GM19455 (cell line): Measurements from ENCODE around the gene ANGPTL7.

Source experiments
- ATAC-seq: cut with Tn5 transposase; IDR thresholded peaks from one replicate; pipeline ENCODE4 v1.9.1; 2021; ENCODE audit not compliant: unreplicated experiment

The ANGPTL7 gene

DNA sequence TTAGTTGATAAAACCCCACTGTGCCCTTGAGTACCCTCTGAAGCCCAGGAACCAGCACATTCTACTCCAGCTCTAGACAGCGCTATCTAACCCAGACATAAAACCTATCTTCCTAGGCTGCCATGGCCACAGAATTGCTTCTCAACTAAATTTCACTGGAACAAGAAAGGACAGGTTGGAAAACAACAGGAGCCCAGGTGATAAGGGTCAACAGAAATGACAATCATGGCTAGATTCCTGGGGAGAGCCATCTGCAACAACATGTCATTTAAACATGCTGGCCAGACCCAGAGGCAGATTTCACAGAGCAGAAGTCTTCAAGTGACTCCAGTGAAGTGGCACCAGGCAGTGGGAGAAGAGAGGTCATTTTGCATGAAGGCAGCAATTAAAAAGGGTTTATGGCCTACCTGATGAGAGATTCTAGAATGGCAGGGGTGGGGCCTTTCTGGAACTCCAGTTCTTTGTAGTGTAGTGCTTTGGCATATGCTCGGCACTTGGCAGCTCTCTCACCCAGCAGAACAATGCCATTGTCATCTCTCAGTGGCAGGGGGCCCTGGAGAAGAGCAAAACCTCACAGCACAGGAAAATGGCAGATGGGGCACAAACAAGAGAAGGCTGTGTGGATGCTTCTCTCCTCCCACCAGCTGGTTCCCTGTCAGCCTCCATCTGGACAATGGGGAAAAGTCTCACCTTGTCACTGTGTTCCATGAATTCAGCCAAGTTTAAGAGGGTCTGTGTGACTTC, 9.9 kb downstream of the ANGPTL7 start:
- ATAC-seq, result no peak

GRCh38 chr1:11204396-11205190, 15.4 kb downstream of the ANGPTL7 start:
- ATAC-seq, result no peak

DNA sequence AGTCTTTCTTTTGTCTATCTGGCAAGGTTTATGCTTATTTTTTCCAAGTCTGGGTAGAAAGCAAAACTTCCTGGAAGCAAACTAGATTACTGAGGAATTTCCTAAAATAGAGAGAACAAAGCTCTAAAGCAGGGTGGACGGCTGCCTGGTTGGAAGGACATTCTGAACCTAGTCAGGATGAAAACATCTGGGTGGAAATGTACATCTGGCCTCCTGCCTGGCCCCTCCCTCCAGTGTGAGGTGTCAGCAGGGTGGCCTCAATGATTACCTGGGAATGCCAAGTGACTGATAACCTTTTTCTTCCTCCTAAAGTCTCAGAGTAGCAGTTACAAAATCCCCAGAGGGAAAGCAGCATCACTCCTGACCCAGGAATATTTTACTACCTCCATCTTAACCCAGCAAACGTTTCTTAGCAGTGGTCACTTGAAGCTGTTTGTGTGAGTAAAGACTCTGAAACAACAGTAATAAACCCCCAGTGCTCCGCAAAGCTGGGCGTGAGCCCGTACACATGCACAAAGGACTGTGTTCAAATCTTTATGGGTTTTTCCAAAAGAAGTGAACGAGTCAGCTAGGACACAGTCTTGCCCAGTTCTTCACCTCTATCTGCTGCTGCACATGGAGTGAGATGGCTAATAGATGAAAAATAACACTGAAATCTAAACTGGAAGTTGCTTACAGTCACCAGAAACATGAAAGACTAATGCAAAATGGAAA, 18.9 kb downstream of the ANGPTL7 start:
- ATAC-seq, result no peak

DNA sequence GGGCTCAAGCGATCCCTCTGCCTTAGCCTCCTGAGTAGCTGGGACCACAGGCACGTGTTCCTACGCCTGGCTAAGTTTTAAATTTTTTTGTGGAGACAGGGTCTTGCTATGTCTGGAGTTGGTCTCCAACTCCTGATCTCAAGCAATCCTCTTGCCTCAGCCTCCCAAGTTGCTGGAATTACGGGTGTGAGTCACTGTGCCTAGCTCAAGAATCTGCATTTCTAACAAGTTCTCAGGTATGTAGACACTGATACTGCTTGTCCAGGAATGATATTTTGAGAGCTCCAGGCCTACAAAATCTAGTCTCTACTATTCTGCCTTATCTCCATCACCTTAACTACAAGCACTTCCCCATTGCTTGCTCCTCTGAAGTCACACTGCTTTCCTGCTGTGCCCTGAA, 22.3 kb downstream of the ANGPTL7 start:
- no peak for ATAC-seq

DNA sequence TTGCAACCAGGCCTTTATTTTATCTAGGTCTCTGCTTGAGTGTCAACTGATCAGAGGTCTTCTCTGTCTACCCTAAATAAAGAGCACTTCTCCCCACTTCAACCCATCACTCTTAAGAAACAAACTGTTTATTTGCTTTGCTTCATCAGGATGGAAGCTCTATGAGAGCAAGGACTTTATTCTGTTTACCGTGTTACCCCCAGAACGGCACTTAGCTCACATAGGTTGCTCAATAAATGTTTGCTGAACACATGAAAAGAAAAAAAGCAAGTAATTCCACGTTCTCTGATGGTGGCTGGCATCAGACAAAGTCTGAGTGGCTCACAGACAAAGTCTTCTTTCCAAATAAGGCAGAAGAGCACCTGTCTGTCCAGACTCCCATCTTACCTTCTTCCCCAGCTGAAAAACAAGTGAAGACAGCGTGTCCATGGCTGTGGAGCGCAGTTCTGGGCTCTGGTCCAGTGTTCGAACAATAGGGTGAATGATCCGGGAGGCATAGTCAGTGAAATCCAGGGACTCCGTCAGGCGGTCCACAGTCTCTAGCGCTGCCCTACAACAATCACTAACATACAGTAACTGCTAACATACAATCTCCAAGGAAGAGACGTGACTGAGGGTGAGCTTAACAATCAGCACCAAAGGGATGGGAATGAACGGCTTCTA, 22.9 kb downstream of the ANGPTL7 start:
- ATAC-seq, result no peak

DNA sequence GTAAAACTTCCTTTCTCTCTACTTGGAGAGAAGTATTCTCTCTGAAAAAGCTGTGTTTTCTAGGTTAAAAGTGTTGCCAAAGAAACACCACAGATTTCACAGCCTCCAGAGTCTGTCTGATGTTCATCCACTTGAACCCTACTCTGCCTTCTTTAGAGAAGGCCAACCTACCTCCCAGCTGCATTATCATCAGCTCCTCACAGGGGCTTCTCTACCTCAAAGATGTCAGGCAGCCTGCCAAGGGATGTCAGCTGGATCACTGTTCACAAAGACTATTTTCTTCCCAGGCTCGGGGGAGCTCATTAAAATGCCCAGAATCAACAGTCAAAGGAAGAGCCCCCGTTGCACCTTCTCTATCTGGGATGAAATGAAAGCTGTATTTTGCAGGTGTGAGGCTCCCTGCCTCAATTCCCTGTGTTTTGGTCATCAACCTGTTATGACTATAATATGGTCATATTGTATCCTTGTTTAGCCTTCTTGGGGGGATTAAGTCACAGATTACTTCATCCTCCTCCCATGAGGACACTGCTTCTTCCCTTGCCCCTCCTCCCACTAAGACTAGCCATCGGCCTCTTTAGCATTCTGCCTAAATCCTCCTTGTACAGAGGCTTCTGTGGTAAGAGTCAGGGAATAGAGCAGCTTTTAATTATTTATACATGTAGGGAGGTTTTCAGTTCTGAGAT, 25.7 kb downstream of the ANGPTL7 start:
- ATAC-seq, result no peak

DNA sequence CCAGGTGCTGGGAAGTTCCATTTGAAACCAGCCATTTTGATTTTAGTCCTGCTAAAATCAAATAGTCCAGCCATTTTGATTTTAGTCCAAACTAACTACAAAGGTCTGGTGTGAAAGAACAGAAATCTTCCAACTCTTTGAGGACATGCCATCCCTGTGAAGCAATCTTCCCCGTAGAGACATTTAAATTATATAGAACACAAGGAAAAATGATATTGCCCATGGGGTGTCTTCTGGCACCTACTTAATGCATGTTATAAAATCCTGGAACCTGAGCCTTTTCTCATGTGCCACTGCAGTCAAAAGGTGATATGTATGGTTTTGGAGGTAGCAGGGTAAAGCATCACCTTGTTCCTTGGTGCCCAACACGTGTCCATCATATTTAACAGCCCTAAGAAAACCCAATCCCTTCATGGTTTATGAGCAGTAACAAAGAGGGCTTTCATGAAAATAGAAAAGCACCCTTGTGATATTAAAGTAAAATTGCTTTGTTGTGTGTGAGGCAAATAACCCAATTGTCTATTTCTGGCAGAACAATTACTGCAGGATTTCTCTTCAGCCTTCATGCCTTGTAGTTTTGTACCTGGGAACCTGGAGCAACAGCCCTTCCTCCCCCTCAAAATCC, 26.3 kb downstream of the ANGPTL7 start:
- no peak for ATAC-seq

GRCh38 chr1:11216074-11216473, 26.9 kb downstream of the ANGPTL7 start:
- no peak for ATAC-seq

DNA sequence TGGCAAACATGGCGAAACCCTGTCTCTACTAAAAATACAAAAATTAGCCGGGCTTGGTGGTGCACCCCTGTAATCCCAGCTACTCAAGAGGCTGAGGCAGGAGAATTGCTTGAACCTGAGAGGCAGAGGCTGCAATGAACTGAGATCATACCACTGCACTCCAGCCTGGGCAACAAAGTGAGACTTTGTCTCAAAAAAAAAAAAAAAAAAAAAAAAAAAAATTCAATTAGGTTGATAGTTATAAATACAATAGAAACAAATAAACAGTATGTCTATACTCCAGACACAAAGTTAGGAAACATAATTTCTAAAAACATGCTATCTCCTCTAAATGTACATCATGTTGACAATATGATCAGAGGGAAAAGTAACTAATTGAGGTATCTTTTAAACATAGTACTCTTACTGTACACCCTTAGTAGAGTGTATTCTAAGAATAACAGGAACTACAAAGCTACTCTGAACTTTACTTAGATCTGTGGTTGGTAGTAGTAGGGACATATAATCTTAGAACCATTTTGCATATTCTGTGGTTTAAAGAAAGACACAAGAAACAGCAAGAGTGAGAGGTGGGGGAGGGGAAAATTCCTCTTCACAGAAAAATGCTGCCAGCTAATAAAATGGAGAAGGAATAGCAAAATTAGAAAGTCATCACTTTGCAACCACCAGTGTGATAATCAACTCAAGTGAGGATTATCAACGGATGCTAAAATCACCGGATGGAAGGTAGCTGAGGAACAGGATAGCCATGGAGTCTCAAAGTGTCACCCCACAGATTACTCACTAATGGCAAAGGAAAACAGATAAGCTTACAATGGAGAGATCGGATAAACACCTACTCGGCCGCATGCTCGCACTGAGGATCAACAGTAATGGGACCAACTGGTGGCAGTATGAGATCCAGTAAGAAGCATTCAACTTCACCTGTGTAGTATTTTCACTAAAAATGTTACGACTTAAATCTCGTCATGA, 38.2 kb downstream of the ANGPTL7 start:
- peak; percentile 80 for ATAC-seq

GRCh38 chr1:11229203-11229602, 40.0 kb downstream of the ANGPTL7 start:
- ATAC-seq, result no peak

DNA sequence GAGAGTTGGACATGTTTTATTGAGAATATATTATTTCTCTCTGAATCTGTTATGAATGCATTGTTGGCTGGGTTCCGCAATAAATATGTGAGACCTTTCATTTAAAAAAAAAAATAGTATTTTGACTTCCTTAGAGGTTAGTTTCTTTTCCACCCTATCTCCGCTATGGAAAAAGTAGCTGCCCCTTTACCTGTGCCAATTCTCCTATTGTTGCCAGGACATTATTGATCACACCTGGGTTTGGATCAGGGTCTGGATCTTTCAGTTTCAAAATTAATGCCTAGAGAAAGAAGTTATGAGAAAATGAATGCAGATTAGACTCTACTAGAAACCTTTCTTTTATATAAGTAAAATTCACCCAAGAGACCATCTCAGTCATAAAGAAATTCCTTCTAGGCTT, 44.1 kb downstream of the ANGPTL7 start:
- ATAC-seq, result no peak

DNA sequence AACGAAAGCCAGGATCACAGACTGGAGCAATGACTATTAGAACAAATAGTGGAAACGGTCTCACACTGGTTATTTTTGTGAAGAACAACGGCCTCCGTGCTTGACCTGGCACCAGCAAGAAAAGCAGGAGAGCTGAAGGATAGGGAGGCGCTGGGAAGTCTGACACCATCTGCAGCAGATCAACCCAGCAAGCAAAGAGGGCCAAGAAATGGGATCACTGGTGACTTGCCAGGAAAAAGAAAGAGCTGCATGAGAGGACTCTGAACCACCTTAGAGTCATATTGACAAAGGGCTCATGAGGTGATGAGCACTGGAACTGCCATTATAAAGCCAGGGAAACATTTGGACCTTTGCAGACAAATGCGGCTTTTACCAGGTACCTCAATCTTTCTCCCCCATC, 48.2 kb downstream of the ANGPTL7 start:
- no peak for ATAC-seq

- no peak for ATAC-seq
Measured at GRCh38 chr1:11238311-11238710, 49.2 kb downstream of the ANGPTL7 start.

GRCh38 chr1:11245248-11245647, 56.1 kb downstream of the ANGPTL7 start:
- no peak for ATAC-seq
